Mucosa of gallbladder (tissue), 1 donor: ENCODE data around the gene COL6A3. TPM values are rescaled to one million over a fixed set of nuclear protein-coding genes. Genes with fewer than 3 reads are reported as not detected.

Source experiments
- DNase-seq: peaks from one replicate; pipeline ENCODE4 v3.0.0-alpha.2; 2020; ENCODE audit warnings: low spot score
- total RNA-seq: library from RNA; stranded (reverse); gene quantifications from one replicate; pipeline ENCODE4 v1.2.1, GENCODE V29; 2021
- donor health status: DM: no; HTN: no; CAD: no.

The COL6A3 gene
- total RNA-seq, 1 donor from 2014 or later: 258 TPM

DNA sequence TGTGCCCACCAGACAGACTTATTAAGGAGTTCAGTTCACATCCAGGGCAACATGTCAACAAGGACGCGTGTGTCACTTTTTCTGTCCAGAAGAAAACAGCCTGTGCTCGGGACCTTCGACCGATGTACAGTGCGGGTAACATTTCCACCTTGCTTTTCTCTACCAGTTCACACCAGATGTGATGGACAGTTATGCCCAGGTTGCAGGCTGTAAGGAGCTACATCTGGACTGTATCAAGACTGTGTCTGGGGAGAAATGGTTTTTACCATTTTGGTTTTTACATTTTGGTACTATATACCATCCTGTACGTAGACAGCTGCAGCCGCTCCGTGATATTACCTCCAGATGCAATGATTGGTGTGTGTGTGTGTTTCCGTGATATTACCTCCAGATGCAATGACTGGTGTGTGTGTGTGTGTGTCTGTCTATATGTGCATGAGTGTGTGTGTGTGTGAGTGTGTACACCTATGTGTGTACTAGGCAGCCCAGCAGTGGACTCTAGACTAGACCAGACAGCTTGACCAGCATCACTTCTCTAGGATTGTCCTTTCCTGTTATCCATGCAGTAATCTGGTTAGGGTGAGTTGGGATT is 118.0 kb downstream of the COL6A3 start:
- no peak for DNase-seq

DNA sequence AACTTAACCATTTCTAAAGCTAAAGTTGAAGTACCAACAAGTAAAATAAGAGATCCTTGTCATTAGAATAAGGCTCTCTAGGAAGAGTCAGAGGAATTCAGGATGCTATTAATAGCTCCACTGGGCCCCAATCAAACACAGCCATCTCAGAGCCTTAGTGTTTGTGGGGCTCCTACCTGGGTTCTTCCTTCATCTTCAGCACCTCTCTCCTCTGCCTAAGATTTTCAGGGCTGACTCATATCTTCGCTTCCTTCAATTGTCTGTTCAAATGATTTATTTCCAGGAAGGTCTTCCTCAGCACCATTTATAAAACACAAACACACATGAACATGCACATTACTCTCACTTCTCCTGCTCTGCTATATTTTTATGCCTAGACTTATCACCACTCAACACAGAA is 119.5 kb downstream of the COL6A3 start:
- no peak for DNase-seq

DNA sequence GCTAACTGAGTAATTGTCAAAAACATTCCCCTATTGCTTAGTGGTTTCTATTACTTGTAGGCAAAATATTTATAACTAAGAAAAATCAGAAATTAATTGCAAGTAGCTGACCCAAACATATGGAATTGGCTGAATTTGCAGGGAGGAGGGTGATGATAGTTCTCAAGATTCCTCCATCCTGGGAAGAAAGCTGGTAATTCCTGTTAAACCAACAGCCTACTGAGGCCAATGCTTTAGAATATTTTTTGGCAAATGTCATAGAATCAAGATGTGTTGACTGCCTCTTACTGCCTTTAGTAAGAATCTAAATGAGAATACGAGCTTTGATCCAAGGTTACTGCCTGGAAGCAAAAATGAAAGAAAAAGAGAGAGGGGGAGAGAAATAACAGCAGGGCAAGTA is 120.0 kb downstream of the COL6A3 start:
- no peak for DNase-seq

DNA sequence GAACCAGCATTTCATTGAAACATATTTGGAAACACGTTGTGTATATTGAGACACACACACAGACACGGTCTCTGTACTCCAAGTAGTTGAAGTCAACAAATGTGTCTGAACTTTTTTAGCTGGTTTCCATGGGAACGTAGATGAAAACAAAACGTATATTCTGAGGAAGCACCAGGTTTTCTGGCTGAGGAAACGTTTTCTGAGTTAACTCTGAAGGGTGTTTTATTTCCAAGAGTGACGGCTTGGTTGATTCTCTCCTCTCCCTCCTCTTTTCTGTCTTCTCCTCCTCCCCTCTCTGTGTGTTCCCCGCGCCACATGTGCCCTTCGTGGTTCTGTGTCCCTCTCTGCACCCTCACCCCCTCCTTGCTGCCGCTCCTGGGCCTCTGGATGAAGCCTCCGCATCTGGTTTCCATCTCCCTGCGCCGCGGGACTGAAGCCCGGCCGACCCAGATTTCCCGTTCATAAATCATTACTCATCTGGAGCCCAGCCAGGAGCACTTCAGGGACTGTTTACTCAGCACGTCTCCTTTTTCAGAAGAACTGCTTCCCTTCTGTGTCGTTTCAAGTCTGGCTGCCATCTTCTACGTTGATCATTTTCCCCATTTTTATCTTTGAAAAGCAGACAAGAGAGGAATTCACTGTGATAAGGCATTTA is 122.7 kb downstream of the COL6A3 start:
- DNase-seq: peak; percentile 96

DNA sequence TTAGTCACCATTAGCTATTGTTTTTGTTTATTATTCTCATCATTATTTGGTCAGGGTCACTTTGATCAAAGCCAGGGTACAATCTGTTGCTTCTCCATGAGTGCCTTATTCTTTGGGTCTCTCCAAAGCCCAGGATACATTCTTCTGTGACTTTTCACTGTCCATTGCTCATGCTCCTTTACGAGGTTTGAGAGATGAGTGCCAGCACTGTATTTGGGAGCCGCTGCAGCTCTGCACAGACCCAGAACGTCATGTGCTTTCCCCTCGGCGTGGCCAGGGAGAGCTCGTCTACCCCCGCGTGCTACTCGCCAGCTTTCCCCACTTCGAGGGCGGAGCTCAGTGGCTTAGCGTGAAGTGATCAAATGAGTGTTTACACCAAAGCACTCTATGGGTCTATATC is 123.7 kb downstream of the COL6A3 start:
- peak; percentile 62 for DNase-seq

DNA sequence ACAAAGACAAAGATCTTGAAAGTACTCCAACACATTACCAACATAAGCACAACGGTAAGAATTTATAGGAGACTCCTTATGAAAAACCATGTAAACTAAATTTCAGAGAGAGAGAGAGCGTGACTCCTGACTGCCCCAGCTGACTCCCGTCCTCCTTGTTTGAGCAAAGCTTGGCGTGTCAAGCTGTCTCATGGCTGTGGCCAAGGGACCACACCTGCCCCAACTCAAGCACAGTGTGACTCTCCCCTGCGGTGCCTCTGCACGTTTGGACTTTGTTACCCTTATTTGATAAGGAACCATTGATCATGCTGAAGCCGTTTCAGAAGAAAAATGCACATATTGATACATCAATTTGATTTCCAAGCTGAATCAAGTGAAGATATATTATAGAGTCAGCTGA is 124.8 kb downstream of the COL6A3 start:
- DNase-seq: peak; percentile 74

DNA sequence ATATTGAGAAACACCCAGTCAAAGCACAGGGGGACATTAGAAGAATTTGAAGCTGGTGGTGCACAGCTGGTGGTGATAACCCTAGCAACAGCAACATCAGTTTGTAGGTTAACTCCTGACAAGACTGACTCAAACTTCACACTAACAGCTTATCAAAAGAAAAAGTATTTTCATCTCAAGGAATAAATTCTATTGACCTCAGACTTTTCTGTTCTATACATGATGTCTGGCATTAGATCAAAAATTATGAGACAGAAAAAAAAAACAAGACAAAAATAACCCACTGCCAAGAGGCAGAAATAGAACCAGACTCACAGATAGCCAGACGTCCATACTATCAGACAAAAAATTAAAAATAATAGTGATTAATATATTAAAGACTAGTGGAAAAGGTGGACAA is 126.1 kb downstream of the COL6A3 start:
- DNase-seq: no peak

DNA sequence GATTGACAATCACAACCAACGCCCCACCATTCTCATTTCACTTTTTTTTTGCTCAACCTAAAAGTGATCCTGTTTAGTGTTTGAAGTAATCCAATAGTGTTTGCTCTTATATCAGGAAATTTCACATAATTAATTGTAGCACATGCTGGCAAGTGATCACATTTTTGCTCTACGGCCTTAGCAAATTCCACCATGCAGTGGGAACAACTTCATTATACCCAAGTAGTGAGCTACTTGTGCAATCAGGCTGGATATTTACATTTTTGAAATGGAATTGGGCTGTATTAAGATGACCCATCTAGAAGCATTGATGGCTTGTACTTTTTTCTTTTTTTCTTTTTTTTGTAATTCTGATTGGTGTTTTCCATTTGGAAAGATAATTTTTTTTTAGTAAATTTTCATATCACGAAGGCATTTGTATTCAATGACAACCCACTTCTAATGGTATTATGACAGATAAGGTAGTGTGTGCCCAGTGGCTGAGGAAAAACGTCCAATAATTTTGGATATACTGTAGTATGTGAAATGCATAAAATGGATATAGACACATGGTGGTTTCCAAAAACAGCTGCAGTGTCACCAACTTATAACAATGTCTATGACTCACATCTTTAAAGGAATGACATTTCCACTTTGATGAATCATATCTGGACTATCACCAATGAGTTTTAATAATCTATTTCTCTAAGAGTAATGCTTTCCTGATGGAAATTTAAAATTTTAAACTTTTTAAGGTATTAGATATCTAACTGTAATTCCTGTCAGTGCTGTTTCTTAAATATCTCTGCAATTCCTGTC is 130.6 kb downstream of the COL6A3 start:
- DNase-seq: no peak

DNA sequence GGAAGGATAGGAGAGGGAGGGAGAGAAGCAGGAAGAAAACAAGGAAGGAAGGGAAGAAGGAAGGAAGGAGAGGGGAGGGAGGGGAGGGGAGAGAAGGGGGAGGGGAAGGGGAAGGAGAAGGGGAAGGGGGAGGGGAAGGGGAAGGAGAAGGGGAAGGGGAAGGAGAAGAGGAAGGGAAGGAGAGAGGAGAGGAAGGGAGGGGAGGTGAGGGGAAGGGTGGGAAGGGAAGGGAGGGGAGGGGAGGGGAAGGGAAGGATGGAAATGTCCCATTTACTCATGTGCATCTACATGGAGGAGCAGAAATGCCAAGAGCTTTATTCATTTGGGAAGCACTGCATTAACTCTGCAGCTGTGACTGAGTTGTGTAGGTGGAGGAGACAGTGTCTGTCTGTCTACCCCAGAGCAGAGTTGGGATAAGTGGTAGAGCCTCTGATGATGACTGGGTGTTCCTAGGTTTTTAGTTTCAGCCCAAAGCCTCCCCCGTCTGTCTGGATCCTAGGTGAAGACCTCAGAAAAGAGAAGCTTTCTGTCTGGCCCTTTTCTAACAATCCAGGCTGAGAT is 131.3 kb downstream of the COL6A3 start:
- no peak for DNase-seq

DNA sequence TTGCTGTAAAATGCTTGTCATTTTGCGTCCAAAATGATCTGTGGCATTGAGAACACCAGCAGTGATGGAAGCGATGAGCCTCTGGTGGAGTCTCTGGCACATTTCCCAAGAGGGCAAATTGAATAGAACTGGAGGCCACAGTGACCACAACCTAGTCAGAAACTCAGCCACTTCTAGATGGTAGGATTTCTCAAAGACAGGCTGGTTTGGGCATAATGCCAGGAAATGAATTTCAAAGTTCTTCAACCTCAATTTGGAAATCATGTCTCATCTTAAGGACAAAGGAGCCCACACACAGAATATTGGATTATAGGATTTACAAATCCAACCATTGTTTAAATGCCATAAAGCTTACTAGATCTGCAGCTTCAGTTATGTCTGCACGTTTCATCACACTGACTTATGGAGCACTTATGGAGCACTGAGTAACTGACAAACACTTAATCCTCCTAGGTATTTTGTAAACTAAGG is 132.1 kb downstream of the COL6A3 start:
- no peak for DNase-seq

DNA sequence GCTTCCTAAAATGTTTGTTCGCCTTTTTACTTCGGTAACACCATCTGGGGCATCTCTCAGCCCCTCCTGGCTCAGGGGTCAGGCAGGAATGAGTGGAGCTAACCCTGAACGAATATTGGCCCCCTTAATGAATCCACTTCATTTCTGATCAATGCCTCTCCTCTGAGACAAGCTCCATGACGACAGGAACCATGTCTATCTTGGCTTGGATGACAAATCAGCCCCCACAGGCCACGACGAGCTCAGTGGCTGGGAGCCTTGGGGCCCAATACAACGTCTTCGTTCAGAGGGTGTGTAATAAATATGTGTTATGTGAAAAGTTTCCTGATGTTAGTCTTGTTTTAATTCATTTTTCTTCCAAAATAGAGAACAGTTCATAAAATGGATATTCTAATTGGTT is 133.0 kb downstream of the COL6A3 start:
- no peak for DNase-seq

DNA sequence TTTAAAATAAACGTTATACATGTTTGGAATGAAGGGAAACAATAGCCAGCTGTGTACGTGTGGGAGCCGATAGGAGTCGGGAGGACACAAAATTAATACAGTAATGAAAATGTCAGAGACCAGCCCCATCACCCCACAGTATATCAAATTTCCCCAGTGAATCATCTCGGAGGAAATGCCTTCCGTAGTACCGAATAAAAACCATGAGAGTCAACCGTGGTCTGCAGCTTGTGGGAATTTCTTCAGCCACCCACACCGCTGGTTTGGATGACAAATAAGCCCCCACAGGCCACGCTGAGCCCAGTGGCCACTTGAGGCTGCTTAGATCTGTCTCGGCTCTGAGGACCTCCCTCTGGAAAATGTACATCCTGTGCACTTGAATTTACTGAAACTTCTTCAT is 133.7 kb downstream of the COL6A3 start:
- DNase-seq: no peak

DNA sequence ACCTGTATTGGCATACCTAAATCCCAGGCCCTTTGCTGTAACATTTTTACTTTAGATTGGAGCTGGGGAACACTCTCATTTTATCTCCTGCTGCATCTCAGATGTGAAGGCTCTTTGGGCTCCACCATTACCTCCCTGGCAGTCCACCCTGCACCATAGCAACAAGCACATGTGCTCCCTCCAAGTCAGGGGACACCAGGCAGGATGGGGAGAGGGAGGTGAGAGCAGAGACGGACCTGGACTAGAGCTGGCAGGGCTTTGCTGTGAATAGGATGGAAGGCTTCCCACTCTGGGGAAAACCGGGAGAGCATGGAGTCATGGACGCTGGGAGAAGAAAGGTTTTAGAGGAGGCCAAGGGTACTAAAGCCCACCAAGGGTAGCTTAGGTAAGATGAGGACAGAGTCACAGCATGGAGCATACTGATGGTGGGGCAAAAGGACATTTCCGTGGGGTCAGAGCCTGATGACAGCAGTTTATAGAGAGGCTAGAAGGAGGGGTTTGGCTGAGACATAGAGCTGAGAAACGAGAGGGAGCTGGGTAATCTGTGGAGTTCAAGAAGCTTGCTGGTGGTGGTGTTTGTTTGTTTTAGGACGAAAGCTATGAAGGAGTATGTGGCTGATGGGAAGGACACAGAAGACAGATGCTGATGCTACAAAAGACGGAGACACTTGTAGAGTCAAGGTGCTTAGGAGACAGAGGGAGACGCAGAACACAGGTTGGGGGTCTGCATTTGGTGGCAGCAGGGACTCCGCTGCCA is 134.8 kb downstream of the COL6A3 start:
- no peak for DNase-seq

DNA sequence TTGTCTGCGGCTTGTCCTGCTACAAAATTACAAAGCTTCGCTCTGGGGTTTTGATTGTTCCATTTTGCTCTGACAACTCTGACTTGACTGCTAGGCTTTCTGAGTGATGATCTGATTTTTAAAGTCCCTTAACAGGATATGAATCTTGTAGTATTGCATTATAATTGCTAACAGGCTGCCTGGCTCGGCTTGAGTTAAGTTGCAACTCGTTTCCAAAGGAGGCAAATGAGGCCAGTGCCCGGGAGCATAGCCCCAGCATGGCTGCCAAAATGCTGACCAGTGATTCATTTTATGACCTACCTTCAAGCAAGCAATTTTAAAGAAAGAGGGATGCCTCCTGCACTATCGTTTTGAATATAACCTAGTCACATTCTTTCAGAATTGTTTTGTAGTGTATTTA is 135.4 kb downstream of the COL6A3 start:
- no peak for DNase-seq

DNA sequence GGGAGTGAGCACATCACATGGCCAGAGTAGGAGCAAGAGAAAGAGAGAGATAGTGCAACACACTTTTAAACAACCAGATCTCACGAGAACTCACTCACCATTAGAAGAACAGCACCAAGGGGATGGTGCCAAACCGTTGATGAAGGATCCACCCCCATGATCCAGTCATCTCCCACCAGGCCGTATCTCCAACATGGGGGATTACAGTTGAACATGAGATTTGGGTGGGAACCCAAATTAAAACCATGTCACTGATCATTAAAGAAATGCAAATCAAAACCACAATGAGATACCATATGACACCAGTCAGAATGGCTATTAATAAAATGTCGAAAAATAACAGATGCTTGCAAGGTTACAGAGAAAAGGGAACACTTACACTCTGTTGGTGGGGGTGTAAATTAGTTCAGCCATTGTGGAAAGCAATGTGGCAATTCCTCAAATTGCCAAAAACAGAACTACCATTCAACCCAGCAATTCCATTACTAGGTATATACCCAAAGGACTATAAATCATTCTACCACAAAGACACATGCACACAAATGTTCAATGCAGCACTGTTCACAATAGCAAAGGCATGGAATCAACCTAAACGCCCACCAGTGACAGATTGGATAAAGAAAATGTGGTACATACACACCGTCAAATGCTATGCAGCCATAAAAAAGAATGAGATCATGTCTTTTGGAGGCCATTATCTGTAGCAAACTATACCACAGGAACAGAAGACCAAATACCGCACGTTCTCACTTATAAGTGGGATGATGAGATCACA is 137.1 kb downstream of the COL6A3 start:
- no peak for DNase-seq

Other genes with a start within 250 kb of the COL6A3 start
- gene MLPH, start 73.1 kb upstream of the COL6A3 start, total RNA-seq: 222 TPM
- gene PRLH, start 152.4 kb upstream of the COL6A3 start, total RNA-seq: not detected
- gene RAB17, start 176.6 kb upstream of the COL6A3 start, total RNA-seq: 64.8 TPM
- gene LRRFIP1, start 213.4 kb upstream of the COL6A3 start, total RNA-seq: 104 TPM